Liver (tissue), 9 donors: ENCODE measurements around the gene MTIF3. TPM values are rescaled to one million over a fixed set of nuclear protein-coding genes. Genes with fewer than 3 reads are reported as not detected.

Source experiments
- DNase-seq: peaks from one replicate; pipeline ENCODE4 v3.0.0-alpha.2; 2017; ENCODE audit warnings: low spot score
- H3K27ac ChIP-seq, 2 donors: one replicate each; pipeline ENCODE4 v1.7.0; 2013; ENCODE audit warnings: inconsistent platforms in 2 of 2, low read length in 2 of 2, control low read depth in 1 of 2, low read depth in 1 of 2, mild to moderate bottlenecking in 1 of 2
- H3K27me3 ChIP-seq, 4 donors: one replicate each; pipeline versions ENCODE4 v1.6.1 to v1.7.0; 2013; ENCODE audit warnings: low read length in 3 of 4, inconsistent platforms in 1 of 4, mild to moderate bottlenecking in 1 of 4, moderate library complexity in 1 of 4; ENCODE audit not compliant: control insufficient read depth in 4 of 4, insufficient read depth in 4 of 4
- H3K36me3 ChIP-seq, 4 donors: one replicate each; pipeline versions ENCODE4 v1.6.1 to v1.7.0; 2013; ENCODE audit warnings: low read length in 3 of 4, mild to moderate bottlenecking in 3 of 4, low read depth in 1 of 4, moderate library complexity in 1 of 4; ENCODE audit not compliant: control insufficient read depth in 4 of 4, insufficient read depth in 3 of 4
- H3K4me1 ChIP-seq, 4 donors: one replicate each; pipeline versions ENCODE4 v1.6.1 to v1.7.0; 2013; ENCODE audit warnings: low read length in 3 of 4, mild to moderate bottlenecking in 3 of 4, moderate library complexity in 1 of 4; ENCODE audit not compliant: control insufficient read depth in 4 of 4, insufficient read depth in 4 of 4
- H3K4me3 ChIP-seq, 3 donors: one replicate each; pipeline versions ENCODE4 v1.6.1 to v1.7.0; 2013; ENCODE audit warnings: low read length in 3 of 3, control low read depth in 1 of 3, low read depth in 1 of 3, mild to moderate bottlenecking in 1 of 3
- H3K9ac ChIP-seq, 2 donors: one replicate each; pipeline ENCODE4 v1.7.0; 2013; ENCODE audit warnings: low read length in 2 of 2, mild to moderate bottlenecking in 2 of 2, moderate library complexity in 2 of 2, control low read depth in 1 of 2, low read depth in 1 of 2
- H3K9me3 ChIP-seq, 4 donors: one replicate each; pipeline versions ENCODE4 v1.6.1 to v1.7.0; 2013; ENCODE audit warnings: low read length in 3 of 4; ENCODE audit not compliant: control insufficient read depth in 4 of 4
- EGR1 ChIP-seq, 2 donors: IDR thresholded peaks; 2 replicates each; pipeline ENCODE4 v1.6.1; 2016 to 2018; ENCODE audit warnings: antibody characterized with exemption in 2 of 2, low read depth in 2 of 2
- FOXA1 ChIP-seq: IDR thresholded peaks from 2 replicates; pipeline ENCODE4 v1.6.1; 2016; ENCODE audit warnings: antibody characterized with exemption
- FOXA2 ChIP-seq: IDR thresholded peaks from 2 replicates; pipeline ENCODE4 v1.6.1; 2016; ENCODE audit warnings: antibody characterized with exemption
- GABPA ChIP-seq, 2 donors: IDR thresholded peaks in 1 of 2; conservative IDR thresholded peaks in 1 of 2; 2 replicates each; pipeline ENCODE4 v1.6.1; 2016; ENCODE audit warnings: antibody characterized with exemption in 2 of 2, mild to moderate bottlenecking in 1 of 2, moderate library complexity in 1 of 2
- HNF4A ChIP-seq, 2 donors: conservative IDR thresholded peaks; 2 replicates each; pipeline ENCODE4 v1.6.1; 2016; ENCODE audit warnings: antibody characterized with exemption in 2 of 2, mild to moderate bottlenecking in 2 of 2
- HNF4G ChIP-seq: IDR thresholded peaks from 2 replicates; pipeline ENCODE4 v1.6.1; 2016; ENCODE audit warnings: antibody characterized with exemption
- NR2F2 ChIP-seq: IDR thresholded peaks from 2 replicates; pipeline ENCODE4 v1.6.1; 2016; ENCODE audit warnings: antibody characterized with exemption
- RAD21 ChIP-seq, 2 donors: IDR thresholded peaks; 2 replicates each; pipeline ENCODE4 v1.6.1; 2016; ENCODE audit warnings: antibody characterized with exemption in 2 of 2, mild to moderate bottlenecking in 2 of 2
- RXRA ChIP-seq, 2 donors: IDR thresholded peaks; 2 replicates each; pipeline ENCODE4 v1.6.1; 2017 to 2018; ENCODE audit warnings: antibody characterized with exemption in 2 of 2, mild to moderate bottlenecking in 1 of 2
- SP1 ChIP-seq: IDR thresholded peaks from 2 replicates; pipeline ENCODE4 v1.6.1; 2018; ENCODE audit warnings: antibody characterized with exemption, mild to moderate bottlenecking
- TAF1 ChIP-seq: conservative IDR thresholded peaks from 2 replicates; pipeline ENCODE4 v1.6.1; 2016; ENCODE audit warnings: antibody characterized with exemption, mild to moderate bottlenecking
- YY1 ChIP-seq: IDR thresholded peaks from 2 replicates; pipeline ENCODE4 v1.6.1; 2016; ENCODE audit warnings: antibody characterized with exemption, mild to moderate bottlenecking
- WGBS: extraction: QIAGEN DNeasy Blood & Tissue Kit; methylation state at CpG from one replicate; pipeline ENCODE4 v1.1.7; 2013; 5-methylcytosine and 5-hydroxymethylcytosine counted together
- polyA plus RNA-seq, 2 donors: library from polyadenylated mRNA; stranded (reverse) in 1 of 2; unstranded in 1 of 2; fragments of 200-250 nt in 1 of 2; fragments of >200 nt in 1 of 2; fragmentation: Nextera tagmentation in 1 of 2; extraction: Ambion mirVana in 1 of 2; gene quantifications; one replicate each; pipeline versions ENCODE4 v1.2.1 to v1.2.3, GENCODE V29; 2013 to 2015
- total RNA-seq, 2 donors: library from RNA; depleted of rRNA; stranded (reverse); fragments of >200 nt; gene quantifications; one replicate each; pipeline ENCODE4 v1.2.3, GENCODE V29; 2014
- TF ChIP-seq, protein P1 (sequence below): IDR thresholded peaks from 2 replicates; pipeline ENCODE4 v1.6.1; 2016; ENCODE audit warnings: antibody characterized with exemption, mild to moderate bottlenecking
- TF ChIP-seq, protein P2 (sequence below): IDR thresholded peaks from 2 replicates; pipeline ENCODE4 v1.6.1; 2016; ENCODE audit warnings: antibody characterized with exemption
- TF ChIP-seq, protein P3 (sequence below): IDR thresholded peaks from 2 replicates; pipeline ENCODE4 v1.6.1; 2016; ENCODE audit warnings: antibody characterized with exemption
- TF ChIP-seq, protein P4 (sequence below): IDR thresholded peaks from 2 replicates; pipeline ENCODE4 v1.6.1; 2016; ENCODE audit warnings: antibody characterized with exemption
- TF ChIP-seq, protein P5 (sequence below): fragments of 150-350 bp; IDR thresholded peaks from 2 replicates; pipeline ENCODE4 v1.5.1; 2017; ENCODE audit warnings: improper control_type of control experiment, low read depth, low read length; ENCODE audit not compliant: missing input control
- donor health status: healthy.
- donor health status: healthy.
- donor health status: healthy.
- donor health status: healthy.
- donor health status: healthy.

MTIF3 gene
- total and polyA plus RNA-seq, 4 donors, result 28.0 to 62.1 (median 32.8) TPM

DNA sequence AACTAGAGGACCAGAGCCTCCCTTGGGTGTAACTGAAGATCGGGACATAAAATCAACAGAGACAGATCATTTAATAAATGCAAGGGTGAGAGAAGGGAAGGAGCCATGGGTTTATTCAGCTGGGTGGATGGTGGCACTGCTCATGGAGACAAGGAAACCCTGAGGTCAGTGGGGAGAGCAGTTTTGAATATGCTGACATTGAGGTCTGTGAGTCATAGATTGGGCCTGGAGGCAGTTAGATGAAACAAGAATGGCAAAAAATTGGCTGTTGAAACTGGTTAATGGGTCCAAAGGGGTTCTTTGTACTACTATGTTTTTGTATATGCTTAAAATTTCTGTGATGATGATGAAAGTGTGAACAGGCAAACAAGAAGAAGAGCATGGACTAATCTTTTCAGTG, 31.0 kb downstream of the MTIF3 start:
- WGBS, result 90% methylated on average over 1 of the region's 1 CpG
- no peak overlapping the region for H3K27ac ChIP-seq
- peaks cover 0 to 3% (median 0%) of the 10 kb centered on the region in 4 donors for H3K4me1 ChIP-seq
- no peaks in the 10 kb centered on the region for H3K27me3 ChIP-seq
- H3K9ac ChIP-seq, result no peak overlapping the region
- no peak overlapping the region for H3K4me3 ChIP-seq
- TF ChIP-seq, protein P1, sequence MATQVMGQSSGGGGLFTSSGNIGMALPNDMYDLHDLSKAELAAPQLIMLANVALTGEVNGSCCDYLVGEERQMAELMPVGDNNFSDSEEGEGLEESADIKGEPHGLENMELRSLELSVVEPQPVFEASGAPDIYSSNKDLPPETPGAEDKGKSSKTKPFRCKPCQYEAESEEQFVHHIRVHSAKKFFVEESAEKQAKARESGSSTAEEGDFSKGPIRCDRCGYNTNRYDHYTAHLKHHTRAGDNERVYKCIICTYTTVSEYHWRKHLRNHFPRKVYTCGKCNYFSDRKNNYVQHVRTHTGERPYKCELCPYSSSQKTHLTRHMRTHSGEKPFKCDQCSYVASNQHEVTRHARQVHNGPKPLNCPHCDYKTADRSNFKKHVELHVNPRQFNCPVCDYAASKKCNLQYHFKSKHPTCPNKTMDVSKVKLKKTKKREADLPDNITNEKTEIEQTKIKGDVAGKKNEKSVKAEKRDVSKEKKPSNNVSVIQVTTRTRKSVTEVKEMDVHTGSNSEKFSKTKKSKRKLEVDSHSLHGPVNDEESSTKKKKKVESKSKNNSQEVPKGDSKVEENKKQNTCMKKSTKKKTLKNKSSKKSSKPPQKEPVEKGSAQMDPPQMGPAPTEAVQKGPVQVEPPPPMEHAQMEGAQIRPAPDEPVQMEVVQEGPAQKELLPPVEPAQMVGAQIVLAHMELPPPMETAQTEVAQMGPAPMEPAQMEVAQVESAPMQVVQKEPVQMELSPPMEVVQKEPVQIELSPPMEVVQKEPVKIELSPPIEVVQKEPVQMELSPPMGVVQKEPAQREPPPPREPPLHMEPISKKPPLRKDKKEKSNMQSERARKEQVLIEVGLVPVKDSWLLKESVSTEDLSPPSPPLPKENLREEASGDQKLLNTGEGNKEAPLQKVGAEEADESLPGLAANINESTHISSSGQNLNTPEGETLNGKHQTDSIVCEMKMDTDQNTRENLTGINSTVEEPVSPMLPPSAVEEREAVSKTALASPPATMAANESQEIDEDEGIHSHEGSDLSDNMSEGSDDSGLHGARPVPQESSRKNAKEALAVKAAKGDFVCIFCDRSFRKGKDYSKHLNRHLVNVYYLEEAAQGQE, result no peak
- TF ChIP-seq EGR1 (IDR thresholded peaks at IDR 0.05; ENCODE audit: low read depth in 2 of 2) (no peak), RXRA (IDR thresholded peaks at IDR 0.05) (no peak), FOXA1 (no peak), FOXA2 (no peak), HNF4A (conservative IDR thresholded peaks at IDR 0.05) (no peak), TAF1 (no peak)
- TF ChIP-seq, protein P2, sequence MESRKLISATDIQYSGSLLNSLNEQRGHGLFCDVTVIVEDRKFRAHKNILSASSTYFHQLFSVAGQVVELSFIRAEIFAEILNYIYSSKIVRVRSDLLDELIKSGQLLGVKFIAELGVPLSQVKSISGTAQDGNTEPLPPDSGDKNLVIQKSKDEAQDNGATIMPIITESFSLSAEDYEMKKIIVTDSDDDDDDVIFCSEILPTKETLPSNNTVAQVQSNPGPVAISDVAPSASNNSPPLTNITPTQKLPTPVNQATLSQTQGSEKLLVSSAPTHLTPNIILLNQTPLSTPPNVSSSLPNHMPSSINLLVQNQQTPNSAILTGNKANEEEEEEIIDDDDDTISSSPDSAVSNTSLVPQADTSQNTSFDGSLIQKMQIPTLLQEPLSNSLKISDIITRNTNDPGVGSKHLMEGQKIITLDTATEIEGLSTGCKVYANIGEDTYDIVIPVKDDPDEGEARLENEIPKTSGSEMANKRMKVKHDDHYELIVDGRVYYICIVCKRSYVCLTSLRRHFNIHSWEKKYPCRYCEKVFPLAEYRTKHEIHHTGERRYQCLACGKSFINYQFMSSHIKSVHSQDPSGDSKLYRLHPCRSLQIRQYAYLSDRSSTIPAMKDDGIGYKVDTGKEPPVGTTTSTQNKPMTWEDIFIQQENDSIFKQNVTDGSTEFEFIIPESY, result no peak
- no peaks in the 10 kb centered on the region for H3K9me3 ChIP-seq
- no peaks in the 10 kb centered on the region for H3K36me3 ChIP-seq
- DNase-seq, result no peak

DNA sequence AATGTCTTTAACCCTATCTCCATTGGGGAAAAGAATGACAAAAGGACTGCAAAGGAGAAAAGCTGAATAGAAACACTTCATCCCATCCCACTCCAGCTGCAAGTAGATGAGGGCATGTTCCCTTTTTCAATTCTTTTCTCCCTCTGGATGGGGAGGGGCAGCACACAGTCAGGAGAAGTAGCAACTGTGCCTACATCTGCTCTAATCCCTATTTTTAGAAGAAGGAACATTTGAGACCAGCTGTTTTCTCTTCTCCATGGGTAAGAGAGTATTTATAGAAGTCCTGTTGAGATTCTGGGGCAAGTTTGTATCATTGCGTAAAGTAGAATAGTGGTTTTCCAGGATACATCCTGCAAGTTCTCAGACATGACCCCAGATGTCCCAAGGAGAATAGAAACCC, 35.2 kb downstream of the MTIF3 start:
- TF ChIP-seq FOXA2, result no peak
- TF ChIP-seq RAD21 (IDR thresholded peaks at IDR 0.05), result no peak
- no peak for TF ChIP-seq NR2F2
- TF ChIP-seq YY1, result no peak
- no peak for TF ChIP-seq HNF4A (conservative IDR thresholded peaks at IDR 0.05)
- TF ChIP-seq TAF1, result no peak
- no peak for TF ChIP-seq GABPA (IDR thresholded peaks at IDR 0.05 in 1 of 2, conservative IDR thresholded peaks at IDR 0.05 in 1 of 2)
- TF ChIP-seq, protein P3, sequence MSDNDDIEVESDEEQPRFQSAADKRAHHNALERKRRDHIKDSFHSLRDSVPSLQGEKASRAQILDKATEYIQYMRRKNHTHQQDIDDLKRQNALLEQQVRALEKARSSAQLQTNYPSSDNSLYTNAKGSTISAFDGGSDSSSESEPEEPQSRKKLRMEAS, result no peak
- no peak for TF ChIP-seq EGR1 (IDR thresholded peaks at IDR 0.05; ENCODE audit: low read depth in 2 of 2)
- TF ChIP-seq SP1, result no peak
- TF ChIP-seq HNF4G, result no peak
- TF ChIP-seq, protein P4, sequence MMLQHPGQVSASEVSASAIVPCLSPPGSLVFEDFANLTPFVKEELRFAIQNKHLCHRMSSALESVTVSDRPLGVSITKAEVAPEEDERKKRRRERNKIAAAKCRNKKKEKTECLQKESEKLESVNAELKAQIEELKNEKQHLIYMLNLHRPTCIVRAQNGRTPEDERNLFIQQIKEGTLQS, result no peak
- TF ChIP-seq, protein P1, result no peak
- TF ChIP-seq FOXA1, result no peak
- TF ChIP-seq RXRA (IDR thresholded peaks at IDR 0.05), result no peak
- TF ChIP-seq, protein P2, result no peak
- TF ChIP-seq, protein P5, sequence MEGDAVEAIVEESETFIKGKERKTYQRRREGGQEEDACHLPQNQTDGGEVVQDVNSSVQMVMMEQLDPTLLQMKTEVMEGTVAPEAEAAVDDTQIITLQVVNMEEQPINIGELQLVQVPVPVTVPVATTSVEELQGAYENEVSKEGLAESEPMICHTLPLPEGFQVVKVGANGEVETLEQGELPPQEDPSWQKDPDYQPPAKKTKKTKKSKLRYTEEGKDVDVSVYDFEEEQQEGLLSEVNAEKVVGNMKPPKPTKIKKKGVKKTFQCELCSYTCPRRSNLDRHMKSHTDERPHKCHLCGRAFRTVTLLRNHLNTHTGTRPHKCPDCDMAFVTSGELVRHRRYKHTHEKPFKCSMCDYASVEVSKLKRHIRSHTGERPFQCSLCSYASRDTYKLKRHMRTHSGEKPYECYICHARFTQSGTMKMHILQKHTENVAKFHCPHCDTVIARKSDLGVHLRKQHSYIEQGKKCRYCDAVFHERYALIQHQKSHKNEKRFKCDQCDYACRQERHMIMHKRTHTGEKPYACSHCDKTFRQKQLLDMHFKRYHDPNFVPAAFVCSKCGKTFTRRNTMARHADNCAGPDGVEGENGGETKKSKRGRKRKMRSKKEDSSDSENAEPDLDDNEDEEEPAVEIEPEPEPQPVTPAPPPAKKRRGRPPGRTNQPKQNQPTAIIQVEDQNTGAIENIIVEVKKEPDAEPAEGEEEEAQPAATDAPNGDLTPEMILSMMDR, result no peak
- Histone ChIP-seq H3K4me1 (no peaks in the 10 kb centered on the region), H3K4me3 (no peak overlapping the region), H3K36me3 (no peaks in the 10 kb centered on the region), H3K27me3 (no peaks in the 10 kb centered on the region), H3K27ac (no peak overlapping the region), H3K9ac (no peak overlapping the region), H3K9me3 (no peaks in the 10 kb centered on the region)
- WGBS, result 86% methylated on average over 1 of the region's 1 CpG
- no peak for DNase-seq
